ENCODE results near the gene TTC27.

The TTC27 gene

GRCh38 chr2:32851777-32852439, 224.1 kb downstream of the TTC27 start:
- Histone ChIP-seq H3K9me3 (no peaks in the 10 kb centered on the region), H3K4me2 (no peak overlapping the region), H3K27me3 (no peaks in the 10 kb centered on the region), H3K4me3 (no peak overlapping the region), H4K20me1 (no peaks in the 10 kb centered on the region), H3K9ac (no peak overlapping the region), H3K36me3 (no peaks in the 10 kb centered on the region), H3K27ac (no peak overlapping the region), H3K4me1 (no peaks in the 10 kb centered on the region)
- TF ChIP-seq Cebpa-rat (IDR thresholded peaks at IDR 0.05): no peak

DNA sequence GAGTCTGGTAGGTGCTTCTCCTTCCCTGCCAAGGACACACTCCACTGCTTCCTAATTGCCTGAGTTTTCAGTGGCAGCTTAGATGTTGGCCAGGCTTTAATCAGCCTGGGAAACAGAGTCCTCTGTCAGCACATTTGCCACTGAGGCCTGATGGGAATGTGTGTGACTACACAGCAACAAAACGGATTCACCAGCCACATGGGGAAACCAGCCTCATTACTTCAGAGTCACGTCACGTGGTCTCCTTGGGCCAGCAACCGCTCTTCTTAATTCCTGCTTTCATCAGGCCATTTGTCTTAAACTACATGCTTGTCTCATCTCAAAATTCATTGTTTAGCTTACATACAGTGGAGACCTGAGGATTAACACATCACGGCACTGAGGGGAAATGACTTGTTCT, 225.0 kb downstream of the TTC27 start:
- H3K27me3 ChIP-seq: no peaks in the 10 kb centered on the region
- H3K36me3 ChIP-seq: no peaks in the 10 kb centered on the region
- TF ChIP-seq Cebpa-rat (IDR thresholded peaks at IDR 0.05): no peak

GRCh38 chr2:32856891-32857290, 229.0 kb downstream of the TTC27 start:
- H3K36me3 ChIP-seq: no peaks in the 10 kb centered on the region
- H3K27me3 ChIP-seq: no peaks in the 10 kb centered on the region
- H3K9ac ChIP-seq: no peak overlapping the region
- no peak for TF ChIP-seq Cebpa-rat (IDR thresholded peaks at IDR 0.05)
- no peaks in the 10 kb centered on the region for H3K4me1 ChIP-seq
- H4K20me1 ChIP-seq: no peaks in the 10 kb centered on the region
- no peak overlapping the region for H3K27ac ChIP-seq
- H3K4me2 ChIP-seq: no peak overlapping the region
- H3K4me3 ChIP-seq: no peak overlapping the region
- no peaks in the 10 kb centered on the region for H3K9me3 ChIP-seq

More for the DNA sequence above, 225.0 kb downstream of the TTC27 start:
- no peaks in the 10 kb centered on the region for H3K9me3 ChIP-seq
- H3K4me2 ChIP-seq: no peak overlapping the region
- H3K27ac ChIP-seq: no peak overlapping the region
- H3K4me1 ChIP-seq: no peaks in the 10 kb centered on the region
- no peak overlapping the region for H3K4me3 ChIP-seq
- H4K20me1 ChIP-seq: no peaks in the 10 kb centered on the region
- no peak overlapping the region for H3K9ac ChIP-seq

- Histone ChIP-seq H3K9ac (no peak overlapping the region), H3K27me3 (no peaks in the 10 kb centered on the region), H3K27ac (no peak overlapping the region), H3K36me3 (no peaks in the 10 kb centered on the region), H3K9me3 (no peaks in the 10 kb centered on the region), H4K20me1 (no peaks in the 10 kb centered on the region), H3K4me1 (no peaks in the 10 kb centered on the region), H3K4me3 (no peak overlapping the region), H3K4me2 (no peak overlapping the region)
- no peak for TF ChIP-seq Cebpa-rat (IDR thresholded peaks at IDR 0.05)
These were observed 230.9 kb downstream of the TTC27 start for GRCh38 chr2:32858713-32859112.

- H3K9ac ChIP-seq: no peak overlapping the region
- TF ChIP-seq Cebpa-rat (IDR thresholded peaks at IDR 0.05): no peak
- H3K4me3 ChIP-seq: no peak overlapping the region
- no peaks in the 10 kb centered on the region for H3K9me3 ChIP-seq
- no peak overlapping the region for H3K27ac ChIP-seq
- no peak overlapping the region for H3K4me2 ChIP-seq
- H3K27me3 ChIP-seq: no peaks in the 10 kb centered on the region
- H3K4me1 ChIP-seq: no peaks in the 10 kb centered on the region
- H3K36me3 ChIP-seq: no peaks in the 10 kb centered on the region
- H4K20me1 ChIP-seq: no peaks in the 10 kb centered on the region
These were observed 232.5 kb downstream of the TTC27 start for GRCh38 chr2:32860385-32860784.

DNA sequence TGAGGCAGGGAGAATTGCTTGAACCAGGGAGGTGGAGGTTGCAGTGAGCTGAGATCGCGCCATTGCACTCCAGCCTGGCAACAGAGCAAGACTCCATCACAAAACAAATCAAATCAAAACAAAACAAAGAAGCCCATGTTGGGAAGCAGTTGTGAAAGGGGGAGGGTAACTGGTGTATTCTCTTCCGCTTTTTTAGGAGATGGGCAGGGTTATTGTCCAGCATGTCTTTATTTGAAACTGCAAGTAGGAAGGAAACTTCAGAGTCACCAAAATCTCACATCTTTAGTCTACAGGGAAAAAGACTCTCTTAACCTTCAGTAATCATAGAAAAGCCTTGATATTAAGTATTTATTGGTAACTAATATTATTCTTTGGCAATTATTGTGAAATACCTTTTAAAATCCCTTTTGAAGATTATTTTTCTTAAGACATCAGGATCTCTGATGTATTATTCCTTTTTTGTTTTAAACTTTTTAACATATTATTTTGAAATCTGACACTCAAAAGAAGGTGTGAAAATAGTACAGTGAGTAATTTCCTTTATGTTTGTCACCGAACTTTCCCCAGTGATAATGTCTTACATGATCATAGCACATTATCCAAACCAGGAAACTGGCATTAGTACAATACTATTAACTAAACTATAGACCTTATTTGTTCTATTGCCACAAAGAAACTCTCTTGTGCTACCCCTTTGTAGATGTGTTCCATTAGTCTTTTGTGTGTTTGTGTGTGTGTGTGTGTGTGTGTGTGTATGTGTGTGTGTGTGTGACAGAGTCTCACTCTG, 234.6 kb downstream of the TTC27 start:
- Histone ChIP-seq H3K4me2 (no peak overlapping the region), H4K20me1 (no peaks in the 10 kb centered on the region), H3K27ac (no peak overlapping the region), H3K36me3 (no peaks in the 10 kb centered on the region), H3K9me3 (no peaks in the 10 kb centered on the region), H3K4me3 (no peak overlapping the region), H3K9ac (no peak overlapping the region), H3K27me3 (no peaks in the 10 kb centered on the region), H3K4me1 (no peaks in the 10 kb centered on the region)
- TF ChIP-seq Cebpa-rat (IDR thresholded peaks at IDR 0.05): no peak

- Histone ChIP-seq H3K9ac (no peak overlapping the region), H3K27me3 (no peaks in the 10 kb centered on the region), H3K27ac (no peak overlapping the region), H3K9me3 (no peaks in the 10 kb centered on the region), H4K20me1 (no peaks in the 10 kb centered on the region), H3K4me3 (no peak overlapping the region), H3K4me2 (no peak overlapping the region), H3K4me1 (no peaks in the 10 kb centered on the region), H3K36me3 (no peaks in the 10 kb centered on the region)
- TF ChIP-seq Cebpa-rat (IDR thresholded peaks at IDR 0.05): no peak
These were observed 235.5 kb downstream of the TTC27 start for GRCh38 chr2:32863326-32863725.

GRCh38 chr2:32863803-32864202, 236.0 kb downstream of the TTC27 start:
- H3K4me1 ChIP-seq: no peaks in the 10 kb centered on the region
- H4K20me1 ChIP-seq: no peaks in the 10 kb centered on the region
- no peak overlapping the region for H3K4me3 ChIP-seq
- no peak overlapping the region for H3K27ac ChIP-seq
- H3K4me2 ChIP-seq: no peak overlapping the region
- no peaks in the 10 kb centered on the region for H3K9me3 ChIP-seq
- no peak for TF ChIP-seq Cebpa-rat (IDR thresholded peaks at IDR 0.05)
- H3K9ac ChIP-seq: no peak overlapping the region
- no peaks in the 10 kb centered on the region for H3K36me3 ChIP-seq
- H3K27me3 ChIP-seq: no peaks in the 10 kb centered on the region

DNA sequence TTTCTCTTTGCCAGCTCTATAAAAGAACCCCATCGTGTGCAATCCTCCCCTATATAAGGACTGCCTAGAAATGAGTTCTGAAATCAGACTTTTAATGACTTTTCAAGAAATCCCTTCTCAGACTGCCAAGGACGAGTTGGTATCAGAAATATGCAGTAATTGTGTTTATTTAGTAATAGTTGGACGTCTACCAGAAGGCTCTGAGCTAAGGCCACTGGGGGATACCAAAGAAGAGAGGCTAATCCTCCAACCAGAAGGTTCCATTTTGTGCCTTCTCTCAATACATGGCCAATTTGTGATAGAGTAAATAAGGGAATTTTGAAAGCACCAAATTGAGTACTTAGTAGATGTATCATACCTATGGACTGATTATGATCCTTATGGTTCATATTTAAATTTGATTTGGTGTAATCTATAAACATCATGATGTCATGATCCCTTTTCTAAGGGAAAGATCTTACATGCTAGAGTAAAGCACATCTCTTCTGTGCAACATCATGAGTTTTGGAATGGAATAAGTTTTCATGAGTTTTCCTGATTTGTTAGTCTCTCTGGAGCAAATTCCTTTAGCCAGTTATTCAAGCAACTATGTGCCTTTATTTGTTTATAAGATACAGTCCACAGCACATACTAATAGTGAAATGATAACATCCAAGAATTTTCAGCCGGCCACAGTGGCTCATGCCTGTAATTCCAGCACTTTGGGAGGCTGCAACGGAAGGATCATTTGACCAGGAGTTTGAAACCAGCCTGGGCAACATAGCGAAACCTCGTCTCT, 236.7 kb downstream of the TTC27 start:
- TF ChIP-seq Cebpa-rat (IDR thresholded peaks at IDR 0.05): no peak
- H3K4me3 ChIP-seq: no peak overlapping the region
- no peaks in the 10 kb centered on the region for H4K20me1 ChIP-seq
- no peak overlapping the region for H3K4me2 ChIP-seq
- no peaks in the 10 kb centered on the region for H3K4me1 ChIP-seq
- H3K9me3 ChIP-seq: no peaks in the 10 kb centered on the region
- H3K27ac ChIP-seq: no peak overlapping the region
- H3K9ac ChIP-seq: no peak overlapping the region
- H3K36me3 ChIP-seq: no peaks in the 10 kb centered on the region
- no peaks in the 10 kb centered on the region for H3K27me3 ChIP-seq
